BJ (cell line): ENCODE results near the gene ANO4. TPM values are rescaled to one million over a fixed set of nuclear protein-coding genes. Genes with fewer than 3 reads are reported as not detected.
A peak's percentile ranks its signal among the peaks of the same experiment; 100 is the strongest.
"Not testable (repeated sequence)": the region's sequence is repeated elsewhere in the genome, so short reads cannot be mapped to it uniquely, and the experiment has no call there.

Experiments
- CTCF ChIA-PET: fragments of 350-600 bp; formaldehyde crosslinking; extraction: SDS; loops from one replicate; lab custom pipeline; 2021; ENCODE audit warnings: antibody characterized with exemption, inconsistent platforms; lab: Yijun Ruan, JAX
- POLR2A ChIA-PET: fragments of 300-600 bp; sonication (Branson Sonifier 250); formaldehyde crosslinking; extraction: SDS; loops from one replicate; lab custom pipeline; 2021; ENCODE audit warnings: antibody characterized with exemption; lab: Charles Lee
- DNase-seq: peaks from one replicate; pipeline ENCODE4 v3.0.0-alpha.2; 2011; ENCODE audit warnings: low read depth
- H3K27me3 ChIP-seq: 2 replicates; pipeline ENCODE4 v1.6.0; 2011; ENCODE audit warnings: low read length; ENCODE audit not compliant: control insufficient read depth, insufficient read depth
- H3K36me3 ChIP-seq: 2 replicates; pipeline ENCODE4 v1.5.1; 2011; ENCODE audit warnings: low read length; ENCODE audit not compliant: control insufficient read depth, insufficient read depth
- H3K4me3 ChIP-seq: 2 replicates; pipeline ENCODE4 v1.5.1; 2011; ENCODE audit warnings: low read depth, mild to moderate bottlenecking, control low read depth, low read length
- polyA plus RNA-seq: library from polyadenylated mRNA; depleted of rRNA; stranded (reverse); fragments of >200 nt; gene quantifications from 2 replicates; pipeline ENCODE4 v1.2.3, GENCODE V29; 2011
- TF ChIP-seq, protein P1 (sequence below): IDR thresholded peaks from 2 replicates; pipeline ENCODE4 v1.5.1; 2011; ENCODE audit warnings: low read depth, mild to moderate bottlenecking, control low read depth, inconsistent platforms, low read length, moderate library complexity; ENCODE audit not compliant: insufficient read depth

ANO4 gene
- polyA plus RNA-seq, 1 experiment: 7.1 TPM

DNA sequence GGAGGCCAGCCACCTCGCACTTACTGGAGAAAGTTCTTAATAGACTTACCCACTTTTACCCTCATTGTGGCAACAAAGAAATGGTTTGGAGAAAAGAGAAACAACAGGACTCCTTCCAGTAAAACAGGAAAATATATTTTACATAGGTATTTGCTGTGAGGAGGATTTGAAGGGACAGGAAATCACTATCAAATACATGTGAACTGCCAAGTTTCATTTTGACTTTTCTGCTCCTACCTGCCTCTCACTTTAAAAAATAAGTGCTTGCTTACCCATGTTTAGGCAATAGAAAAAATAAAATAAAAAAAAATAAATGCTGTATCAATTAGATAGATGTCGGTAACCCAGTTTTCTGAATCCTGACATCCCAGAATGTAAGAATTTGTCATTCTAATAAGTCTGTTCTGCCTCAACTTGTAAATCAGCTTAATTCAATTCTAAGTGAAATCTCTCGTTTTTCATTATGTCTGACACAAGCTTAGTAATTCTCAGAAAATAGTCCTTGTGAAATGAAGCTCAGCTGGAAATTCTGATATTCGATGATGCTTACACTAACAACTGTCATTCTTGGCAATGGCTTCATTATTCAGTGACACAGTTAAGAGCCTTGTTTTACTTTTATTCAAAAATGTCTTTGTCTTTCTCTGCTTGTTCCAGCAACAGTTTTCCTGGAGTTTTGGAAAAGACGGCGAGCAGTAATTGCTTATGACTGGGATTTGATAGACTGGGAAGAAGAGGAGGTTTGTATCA is 284.1 kb downstream of the ANO4 start:
- no peak for DNase-seq
- no peak overlapping the region for H3K4me3 ChIP-seq
- TF ChIP-seq, protein P1, sequence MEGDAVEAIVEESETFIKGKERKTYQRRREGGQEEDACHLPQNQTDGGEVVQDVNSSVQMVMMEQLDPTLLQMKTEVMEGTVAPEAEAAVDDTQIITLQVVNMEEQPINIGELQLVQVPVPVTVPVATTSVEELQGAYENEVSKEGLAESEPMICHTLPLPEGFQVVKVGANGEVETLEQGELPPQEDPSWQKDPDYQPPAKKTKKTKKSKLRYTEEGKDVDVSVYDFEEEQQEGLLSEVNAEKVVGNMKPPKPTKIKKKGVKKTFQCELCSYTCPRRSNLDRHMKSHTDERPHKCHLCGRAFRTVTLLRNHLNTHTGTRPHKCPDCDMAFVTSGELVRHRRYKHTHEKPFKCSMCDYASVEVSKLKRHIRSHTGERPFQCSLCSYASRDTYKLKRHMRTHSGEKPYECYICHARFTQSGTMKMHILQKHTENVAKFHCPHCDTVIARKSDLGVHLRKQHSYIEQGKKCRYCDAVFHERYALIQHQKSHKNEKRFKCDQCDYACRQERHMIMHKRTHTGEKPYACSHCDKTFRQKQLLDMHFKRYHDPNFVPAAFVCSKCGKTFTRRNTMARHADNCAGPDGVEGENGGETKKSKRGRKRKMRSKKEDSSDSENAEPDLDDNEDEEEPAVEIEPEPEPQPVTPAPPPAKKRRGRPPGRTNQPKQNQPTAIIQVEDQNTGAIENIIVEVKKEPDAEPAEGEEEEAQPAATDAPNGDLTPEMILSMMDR: no peak
- H3K36me3 ChIP-seq: no peaks in the 10 kb centered on the region
- ChIA-PET POLR2A (no interaction called here), CTCF (interaction anchor here (0.6 kb wide), 2 partner anchors 63 to 169 kb away, joined by 4 read pairs; no protein-coding TSS in a partner anchor)
- no peaks in the 10 kb centered on the region for H3K27me3 ChIP-seq

DNA sequence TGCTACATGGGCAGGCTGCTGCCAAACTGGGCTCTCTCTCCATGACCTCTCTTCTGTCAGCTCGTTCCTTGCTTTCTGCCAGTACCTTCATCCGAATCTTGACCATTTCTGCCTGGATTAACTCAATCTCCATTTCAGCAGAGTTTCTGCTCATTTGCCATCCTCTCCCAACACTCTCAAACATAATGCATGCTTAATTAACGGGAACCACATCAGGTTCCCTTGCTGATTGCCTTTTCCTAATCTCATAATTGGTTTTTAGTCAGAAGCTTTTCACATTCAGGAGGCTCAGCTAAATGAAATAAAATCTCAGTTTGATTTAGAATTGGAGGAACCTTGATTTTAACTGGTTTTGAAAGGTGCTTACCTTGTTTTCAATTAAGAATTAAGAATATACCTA is 288.1 kb downstream of the ANO4 start:
- ChIA-PET CTCF (interaction anchor here (2.0 kb wide), 1 partner anchor 8 kb away, joined by 8 read pairs; no protein-coding TSS in a partner anchor), POLR2A (no interaction called here)
- no peak for DNase-seq

GRCh38 chr12:101086490-101087135 is 292.0 kb downstream of the ANO4 start:
- TF ChIP-seq, protein P1: no peak
- CTCF ChIA-PET: no interaction called here

More for the DNA sequence above, 288.1 kb downstream of the ANO4 start:
- no peaks in the 10 kb centered on the region for H3K36me3 ChIP-seq
- H3K4me3 ChIP-seq: no peak overlapping the region
- H3K27me3 ChIP-seq: no peaks in the 10 kb centered on the region
- TF ChIP-seq, protein P1: no peak

DNA sequence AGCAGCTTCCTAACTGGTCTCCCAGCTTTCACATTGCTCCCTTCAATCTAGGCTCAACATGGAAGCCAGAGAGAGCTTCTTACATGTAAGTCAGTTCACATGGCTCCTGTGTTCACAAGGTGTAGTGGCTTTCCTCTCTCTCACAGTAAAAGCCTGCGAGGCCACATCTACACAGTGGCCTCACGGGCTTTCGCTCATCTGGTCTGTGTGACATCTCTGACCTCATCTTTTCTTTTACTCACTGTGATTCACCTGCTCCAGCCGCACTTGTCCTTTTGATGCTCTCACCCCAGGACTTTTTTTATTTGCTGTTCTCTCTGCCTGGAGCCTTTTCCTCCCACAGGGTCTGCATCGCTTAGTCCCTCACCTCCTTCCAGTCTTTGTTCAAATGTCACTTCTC is 293.3 kb downstream of the ANO4 start:
- TF ChIP-seq, protein P1: no peak
- H3K4me3 ChIP-seq: no peak overlapping the region
- ChIA-PET CTCF (no interaction called here), POLR2A (no interaction called here)
- no peaks in the 10 kb centered on the region for H3K27me3 ChIP-seq
- DNase-seq: no peak
- H3K36me3 ChIP-seq: no peaks in the 10 kb centered on the region

More at GRCh38 chr12:101086490-101087135, 292.0 kb downstream of the ANO4 start:
- DNase-seq: peak; percentile 37
- H3K27me3 ChIP-seq: no peaks in the 10 kb centered on the region
- POLR2A ChIA-PET: no interaction called here
- no peaks in the 10 kb centered on the region for H3K36me3 ChIP-seq
- no peak overlapping the region; the same call in 1 of the 2 replicates for H3K4me3 ChIP-seq

- no peaks in the 10 kb centered on the region for H3K36me3 ChIP-seq
- CTCF ChIA-PET: no interaction called here
- no peaks in the 10 kb centered on the region for H3K27me3 ChIP-seq
- POLR2A ChIA-PET: interaction anchor here (0.7 kb wide), 1 partner anchor 14 kb away, joined by 5 read pairs; no protein-coding TSS in a partner anchor
- H3K4me3 ChIP-seq: no peak overlapping the region
- TF ChIP-seq, protein P1: no peak
- DNase-seq: no peak
Measured at GRCh38 chr12:101089271-101089670, 294.7 kb downstream of the ANO4 start.

GRCh38 chr12:101090222-101090621 is 295.6 kb downstream of the ANO4 start:
- H3K27me3 ChIP-seq, H3K36me3 ChIP-seq, DNase-seq, H3K4me3 ChIP-seq, POLR2A ChIA-PET, CTCF ChIA-PET: not testable (repeated sequence)
